Lower leg skin (tissue), 3 donors: ENCODE data around the gene PSEN2.

Experiments used
- CTCF ChIP-seq, 3 donors: fragments of 450-650 bp; IDR thresholded peaks; one replicate each; pipeline ENCODE4 v1.5.1; 2016; ENCODE audit warnings: antibody characterized with exemption in 3 of 3, mild to moderate bottlenecking in 3 of 3, moderate library complexity in 2 of 3
- POLR2A ChIP-seq, 2 donors: fragments of 450-650 bp; IDR thresholded peaks; one replicate each; pipeline ENCODE4 v1.6.1; 2016 to 2017; ENCODE audit warnings: antibody characterized with exemption in 2 of 2, mild to moderate bottlenecking in 1 of 2, moderate library complexity in 1 of 2

DNA sequence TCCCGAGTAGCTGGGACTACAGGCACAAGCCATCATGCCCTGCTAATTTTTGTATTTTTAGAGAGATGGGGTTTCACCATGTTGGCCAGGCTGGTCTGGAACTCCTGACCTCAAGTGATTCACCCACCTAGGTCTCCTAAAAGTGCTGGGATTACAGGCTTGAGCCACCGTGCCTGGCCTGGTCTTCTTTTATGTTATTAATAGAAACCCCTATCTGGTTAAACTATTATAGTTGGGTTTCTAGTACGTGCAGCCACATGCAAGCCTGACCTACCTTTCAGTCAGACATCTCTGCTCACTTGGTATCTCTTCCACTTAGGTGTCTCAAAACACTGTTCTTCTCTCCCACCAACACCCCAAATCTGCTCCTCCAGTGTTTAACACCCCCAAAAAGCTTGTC lies 34.4 kb downstream of the PSEN2 start:
- TF ChIP-seq POLR2A (IDR thresholded peaks at IDR 0.05), result no peak
- no peak for TF ChIP-seq CTCF (IDR thresholded peaks at IDR 0.05)
